GM21381 (cell line): ENCODE data around the gene TXNRD2.
"Not testable (repeated sequence)": the region's sequence is repeated elsewhere in the genome, so short reads cannot be mapped to it uniquely, and the experiment has no call there.

Source experiments
- ATAC-seq: cut with Tn5 transposase; IDR thresholded peaks from one replicate; pipeline ENCODE4 v1.9.1; 2021; ENCODE audit warnings: mild to moderate bottlenecking, moderate library complexity; ENCODE audit not compliant: unreplicated experiment

Gene TXNRD2

DNA sequence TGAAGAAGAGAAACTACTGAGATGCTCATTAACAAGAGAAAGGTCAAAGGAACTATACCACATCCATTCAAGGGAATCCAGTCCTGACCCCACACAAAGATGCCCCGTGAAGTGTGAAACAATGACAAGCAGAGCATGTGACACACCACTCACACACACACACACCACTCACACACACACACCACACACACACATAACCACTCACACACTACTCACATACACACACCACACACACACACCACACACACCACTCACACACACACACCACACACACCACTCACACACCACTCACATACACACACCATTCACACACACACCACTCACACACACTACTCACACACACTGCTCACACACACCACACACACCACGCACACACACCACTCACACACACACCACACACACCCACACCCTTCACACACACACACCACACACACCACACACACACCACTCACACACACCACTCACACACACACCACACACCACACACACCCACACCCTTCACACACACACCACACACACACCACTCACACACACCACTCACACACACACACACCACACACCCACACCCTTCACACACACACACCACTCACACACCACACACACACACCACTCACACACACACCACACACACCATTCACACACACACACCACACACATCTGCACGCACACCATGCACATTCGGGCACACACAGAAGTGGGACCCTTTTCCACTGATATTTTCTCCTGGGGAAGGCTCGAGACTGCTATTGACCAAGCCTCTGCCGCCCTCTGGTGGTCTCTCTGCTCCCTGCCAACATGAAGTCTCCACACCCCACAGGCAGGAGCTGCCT lies 32.1 kb downstream of the TXNRD2 start:
- ATAC-seq: no peak

DNA sequence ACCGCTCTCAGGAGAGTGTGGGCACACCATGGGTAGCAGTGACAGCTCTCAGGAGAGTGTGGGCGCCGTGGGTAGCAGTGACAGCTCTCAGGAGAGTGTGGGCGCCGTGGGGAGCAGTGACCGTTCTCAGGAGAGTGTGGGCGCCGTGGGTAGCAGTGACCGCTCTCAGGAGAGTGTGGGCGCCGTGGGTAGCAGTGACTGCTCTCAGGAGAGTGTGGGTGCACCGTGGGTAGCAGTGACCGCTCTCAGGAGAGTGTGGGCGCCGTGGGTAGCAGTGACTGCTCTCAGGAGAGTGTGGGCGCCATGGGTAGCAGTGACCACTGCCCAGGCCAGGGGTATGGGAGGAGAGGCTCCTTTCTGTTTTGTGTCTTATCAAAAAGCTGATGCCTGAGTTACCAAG lies 33.7 kb downstream of the TXNRD2 start:
- ATAC-seq: not testable (repeated sequence)

DNA sequence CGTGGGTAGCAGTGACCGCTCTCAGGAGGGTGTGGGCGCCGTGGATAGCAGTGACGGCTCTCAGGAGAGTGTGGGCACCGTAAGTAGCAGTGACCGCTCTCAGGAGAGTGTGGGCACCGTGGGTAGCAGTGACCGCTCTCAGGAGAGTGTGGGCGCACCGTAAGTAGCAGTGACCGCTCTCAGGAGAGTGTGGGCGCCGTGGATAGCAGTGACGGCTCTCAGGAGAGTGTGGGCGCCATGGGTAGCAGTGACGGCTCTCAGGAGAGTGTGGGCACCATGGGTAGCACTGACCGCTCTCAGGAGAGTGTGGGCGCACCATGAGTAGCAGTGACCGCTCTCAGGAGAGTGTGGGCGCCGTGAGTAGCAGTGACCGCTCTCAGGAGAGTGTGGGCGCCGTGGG lies 34.8 kb downstream of the TXNRD2 start:
- ATAC-seq: not testable (repeated sequence)

DNA sequence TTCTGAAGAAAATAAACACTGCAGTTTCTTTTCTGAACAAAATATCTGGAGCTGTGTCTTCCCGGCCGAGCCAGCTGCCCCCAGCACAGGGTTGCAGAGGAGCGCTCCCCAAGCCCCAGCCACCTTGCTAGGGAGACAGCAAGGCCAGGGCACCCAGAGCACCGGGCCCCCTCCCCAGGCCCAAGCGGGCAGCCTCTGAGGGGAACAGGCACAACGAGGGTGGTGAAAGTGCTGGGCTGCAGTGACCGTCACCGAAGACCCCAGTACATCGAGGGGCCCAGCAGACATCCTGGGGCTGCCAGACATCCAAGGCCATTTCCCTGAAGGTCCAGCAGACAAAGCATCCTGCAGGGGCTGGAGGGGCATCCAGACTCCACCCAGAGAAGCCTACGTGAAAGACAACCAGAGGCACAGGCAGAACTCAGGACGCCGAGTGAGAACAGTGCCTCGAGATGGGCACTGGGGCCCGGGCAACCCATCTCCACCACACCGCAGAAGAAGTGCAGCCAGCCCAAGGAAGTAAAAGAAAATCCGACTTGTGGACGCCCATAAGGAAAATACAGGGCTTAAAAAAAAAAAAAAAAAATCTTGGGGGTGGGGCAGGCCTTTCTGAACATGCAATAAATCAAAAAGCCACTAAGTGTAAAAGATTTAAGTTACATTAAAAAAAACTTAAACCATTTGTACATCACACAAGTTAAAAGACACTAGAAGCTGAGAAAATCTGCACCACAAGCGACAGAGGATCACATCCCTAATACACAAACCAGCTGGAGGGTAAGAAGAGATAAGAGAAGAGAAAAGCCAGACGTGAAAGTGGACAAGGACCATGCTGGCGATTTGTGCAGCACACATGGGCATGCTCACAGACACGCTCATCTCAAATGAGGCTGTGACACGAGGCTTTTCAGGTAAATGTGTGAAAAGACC lies 36.0 kb downstream of the TXNRD2 start:
- ATAC-seq: no peak

DNA sequence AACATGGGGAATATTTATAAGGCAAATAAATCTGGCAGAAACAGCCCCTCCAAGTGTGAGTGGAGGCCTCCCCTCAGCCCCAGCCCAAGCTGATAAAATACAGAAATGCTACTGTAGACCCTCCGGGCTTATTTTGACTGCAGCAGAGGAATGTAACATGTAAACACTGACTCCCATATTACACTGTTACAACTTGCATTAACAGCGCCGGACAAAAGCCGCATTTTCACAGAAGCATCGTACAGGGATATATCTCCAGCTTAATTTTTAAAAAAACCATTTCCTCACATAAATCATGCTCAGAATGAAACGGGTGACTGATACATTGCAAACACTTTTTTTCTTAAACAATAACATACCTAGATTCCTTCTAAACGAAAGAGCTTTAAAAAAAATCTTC lies 36.7 kb downstream of the TXNRD2 start:
- no peak for ATAC-seq

DNA sequence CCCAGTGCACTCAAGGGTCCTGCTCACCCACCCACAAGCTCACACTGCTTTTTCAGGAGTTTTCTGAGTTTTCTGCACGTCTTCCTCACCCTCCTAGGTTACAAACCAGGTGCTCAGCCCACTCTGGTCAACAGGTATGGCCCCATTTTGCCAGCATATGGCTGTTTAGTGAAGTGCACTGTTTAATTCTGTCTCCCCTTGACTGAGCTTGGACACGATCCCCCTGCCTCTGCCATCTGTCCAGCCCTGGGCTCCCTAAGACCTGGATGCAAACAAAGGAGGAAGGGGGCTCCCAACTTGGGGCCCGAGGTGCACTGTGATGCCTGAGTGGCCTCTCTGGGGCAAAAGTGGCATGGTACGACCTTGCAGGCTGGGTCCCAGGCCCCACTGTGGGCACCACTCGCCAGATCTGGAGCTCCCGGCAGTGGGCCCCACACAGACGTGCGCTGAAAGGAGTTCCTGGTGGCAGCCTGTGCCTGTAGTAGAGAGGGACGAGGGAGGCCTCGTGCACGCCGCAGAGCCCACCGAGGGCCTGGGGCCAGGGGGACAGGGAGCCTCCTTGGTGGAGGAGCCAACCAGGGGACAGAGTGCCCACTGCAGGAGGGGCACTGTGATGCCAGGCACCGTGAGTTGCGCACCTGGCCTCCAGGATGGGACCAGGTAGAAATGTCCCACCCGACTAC lies 37.3 kb downstream of the TXNRD2 start:
- no peak for ATAC-seq

DNA sequence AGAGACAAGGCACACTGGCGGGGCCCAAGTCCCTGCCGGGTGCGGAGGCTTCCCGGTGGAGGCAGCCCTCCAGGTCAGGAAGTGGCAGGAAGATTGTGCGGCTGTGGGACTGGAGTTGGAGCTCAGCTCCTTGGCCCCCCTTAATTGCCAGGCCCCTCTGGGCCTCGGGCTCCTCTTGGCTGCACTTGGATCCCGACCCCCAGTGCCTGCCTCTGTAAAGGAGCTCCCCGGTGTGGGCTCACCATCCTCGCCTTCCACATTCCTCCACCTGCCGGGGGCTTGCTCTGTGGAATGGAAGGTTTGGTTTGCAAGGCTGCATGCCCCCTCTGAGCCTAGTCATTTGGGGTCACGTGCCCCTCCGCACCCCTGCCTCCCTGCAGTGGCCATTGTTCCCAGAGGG lies 38.1 kb downstream of the TXNRD2 start:
- ATAC-seq: no peak

DNA sequence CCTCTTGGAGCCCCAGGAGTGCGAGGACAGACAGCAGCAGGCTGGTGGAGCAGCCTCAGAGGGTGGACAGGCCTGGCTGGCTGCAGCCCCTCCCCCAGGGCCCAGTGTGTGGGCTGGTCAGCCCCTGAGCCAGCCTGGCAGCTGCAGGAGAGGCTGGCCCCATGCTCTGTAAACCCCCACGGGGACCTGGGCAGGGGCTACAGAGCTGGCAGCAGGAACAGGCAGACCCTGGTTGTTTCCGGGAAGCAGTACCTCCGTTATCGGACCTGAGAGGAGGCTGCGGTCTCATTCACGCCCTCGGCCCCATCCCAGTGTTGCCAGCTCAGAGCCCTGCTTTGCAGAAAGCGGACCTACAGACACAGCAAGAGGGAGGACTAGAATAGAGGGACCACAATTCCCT lies 38.6 kb downstream of the TXNRD2 start:
- ATAC-seq: no peak

DNA sequence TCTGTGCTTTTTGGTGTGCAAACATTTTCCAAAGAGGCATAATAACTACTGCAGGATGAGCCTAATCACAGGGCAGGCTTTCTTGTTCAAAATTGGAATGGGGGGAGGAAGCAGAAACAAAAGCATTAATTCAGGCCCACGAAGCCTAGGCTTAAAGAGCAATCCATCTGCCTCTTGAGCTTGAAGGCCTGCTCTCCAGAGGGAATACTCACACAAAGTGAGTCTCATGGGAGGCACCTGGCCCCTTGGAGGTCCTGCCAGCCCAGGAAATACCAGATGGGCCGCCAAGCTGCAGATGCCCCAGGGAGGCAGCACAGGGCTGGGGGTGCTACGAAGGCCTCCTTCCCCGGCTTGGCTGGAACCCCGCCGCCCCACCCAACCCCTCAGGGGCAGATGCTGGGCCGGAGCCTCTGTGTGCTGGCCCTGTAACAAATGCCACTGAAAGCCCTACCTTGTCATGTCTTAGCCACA lies 39.3 kb downstream of the TXNRD2 start:
- no peak for ATAC-seq

DNA sequence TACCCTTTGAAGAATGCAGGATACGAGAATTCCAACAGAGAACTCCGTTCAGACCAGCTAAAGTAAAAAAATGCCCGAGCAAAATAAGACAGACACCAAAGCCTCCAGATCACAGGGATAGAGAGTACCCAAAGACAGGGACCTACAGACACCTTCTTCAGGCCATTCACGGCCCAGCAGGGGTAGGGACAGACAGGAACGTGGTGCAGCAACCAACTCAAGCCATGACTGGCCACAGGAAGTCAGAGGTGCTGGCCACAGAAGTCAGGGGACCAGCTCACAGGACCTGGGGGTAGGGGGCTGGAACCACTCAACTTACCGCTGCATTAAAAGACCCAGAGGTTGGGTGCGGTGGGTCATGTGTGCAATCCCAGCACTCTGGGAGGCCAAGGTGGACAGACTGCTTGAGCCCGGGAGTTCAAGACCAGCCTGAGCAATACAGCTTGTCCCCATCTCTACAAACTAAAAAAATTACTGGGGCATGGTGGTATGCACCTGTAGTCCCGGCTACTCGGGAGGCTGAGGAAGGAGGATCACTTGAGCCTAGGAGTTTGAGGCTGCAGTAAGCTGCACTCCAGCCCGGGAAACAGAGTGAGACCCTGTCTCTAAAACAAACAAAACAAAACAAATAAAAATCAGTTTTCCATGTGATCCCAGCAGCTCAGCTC lies 39.9 kb downstream of the TXNRD2 start:
- ATAC-seq: no peak

DNA sequence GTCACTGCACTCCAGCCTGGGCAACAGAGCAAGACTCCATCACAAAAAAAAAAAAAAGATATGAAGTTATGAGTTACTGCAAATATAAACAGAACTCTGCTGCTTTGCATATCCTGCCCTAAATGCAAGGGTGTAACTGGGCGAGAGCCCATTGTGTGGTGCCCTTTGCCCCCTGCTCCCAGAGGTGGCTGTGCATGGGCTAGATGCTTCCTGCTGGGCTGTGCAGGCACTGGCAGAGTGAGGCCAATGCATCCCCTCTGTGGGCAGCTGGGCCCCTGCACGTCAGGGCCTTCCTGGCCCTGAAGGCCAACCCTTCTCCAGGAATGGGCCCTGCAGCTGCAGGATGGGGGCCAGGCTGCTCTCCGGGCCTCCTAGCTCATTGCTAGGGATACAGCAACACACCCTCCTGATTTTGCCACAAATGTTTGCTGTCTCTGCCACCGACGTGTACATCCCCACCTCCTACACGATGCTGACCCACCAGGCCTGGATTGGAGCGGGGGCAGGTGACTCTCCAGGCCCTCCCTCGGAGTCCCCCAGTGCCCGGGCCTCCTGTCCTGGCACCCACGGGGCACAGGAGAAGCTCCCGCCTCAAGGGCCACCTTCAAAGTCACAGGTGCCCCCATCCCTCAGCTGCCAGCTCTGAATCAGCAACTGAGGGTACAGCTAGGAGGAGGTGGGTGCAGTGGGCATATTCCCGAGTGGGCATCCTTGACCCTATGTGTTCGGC lies 40.7 kb downstream of the TXNRD2 start:
- no peak for ATAC-seq

DNA sequence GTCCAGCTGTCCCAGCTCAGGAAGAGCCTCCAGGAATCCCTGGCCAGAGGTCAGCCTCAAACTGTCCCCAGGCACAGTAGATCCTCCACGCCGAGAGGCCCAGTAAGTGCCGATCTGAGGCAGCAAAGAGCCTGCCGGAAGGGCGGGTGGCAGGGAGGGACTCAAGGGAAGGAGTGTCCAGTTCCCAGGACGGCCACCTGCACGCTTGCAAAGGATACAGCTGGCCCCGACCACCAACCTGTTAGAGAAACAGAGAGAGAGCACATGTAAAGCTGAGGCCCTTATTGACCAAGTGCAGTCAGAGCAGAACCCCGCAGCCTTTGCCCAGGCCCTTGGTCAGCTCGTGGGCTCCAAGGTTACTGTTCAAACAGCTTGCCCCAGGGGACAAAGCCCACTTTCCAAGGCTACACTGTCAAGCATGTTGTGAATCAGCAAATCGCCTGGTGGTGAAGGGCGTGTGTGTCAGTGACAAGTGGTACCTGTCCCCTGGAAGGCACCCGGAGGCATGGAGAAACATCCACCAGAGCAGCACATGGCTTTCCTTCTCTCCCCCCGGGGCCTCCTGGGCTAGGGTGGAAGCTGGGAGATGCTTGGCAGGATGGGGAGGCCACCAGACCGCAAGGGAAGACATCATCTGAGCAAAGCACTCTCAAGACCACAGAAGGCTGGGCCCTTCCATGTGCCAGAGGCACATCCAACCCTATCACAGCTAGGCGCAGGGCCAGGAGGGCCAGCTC lies 42.6 kb downstream of the TXNRD2 start:
- no peak for ATAC-seq

DNA sequence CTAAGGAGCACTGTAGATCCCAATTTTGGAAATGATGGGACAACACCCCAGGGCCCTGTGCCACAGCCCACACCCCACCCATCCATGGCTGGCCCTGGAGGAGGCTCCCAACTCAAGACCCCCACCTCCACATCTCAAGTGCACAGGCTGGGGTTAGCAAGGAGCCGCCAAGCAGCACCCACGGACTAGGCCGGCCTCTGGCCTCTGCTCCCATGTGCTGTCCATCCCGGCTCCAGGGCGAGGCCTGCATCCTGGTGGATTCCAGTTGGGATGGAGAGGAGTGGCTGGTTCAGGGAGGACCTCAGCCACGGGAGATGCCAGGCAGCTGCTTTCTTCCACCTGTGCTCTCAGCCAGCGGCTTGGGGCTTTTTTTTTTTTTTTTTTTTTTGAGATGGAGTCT lies 43.5 kb downstream of the TXNRD2 start:
- no peak for ATAC-seq

DNA sequence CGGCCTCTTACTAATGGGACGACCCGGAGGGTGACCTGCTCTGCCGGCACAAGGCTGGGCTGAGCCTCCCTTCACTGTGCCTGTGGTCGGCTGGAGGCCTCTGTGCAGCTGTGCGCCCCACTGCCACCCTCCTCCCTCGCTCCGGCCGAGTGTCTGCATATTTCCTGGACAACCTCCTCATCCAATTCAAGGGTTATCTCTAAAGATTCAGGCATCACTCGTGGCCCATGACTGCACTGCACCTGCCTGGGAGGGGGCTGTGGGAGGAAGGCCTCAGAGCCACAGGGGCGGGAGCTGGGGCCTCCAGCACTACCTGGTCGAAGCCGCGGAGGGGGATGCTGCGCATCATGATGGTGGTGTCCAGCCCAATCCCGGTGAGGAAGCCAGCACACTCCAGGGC lies 43.9 kb downstream of the TXNRD2 start:
- ATAC-seq: no peak

DNA sequence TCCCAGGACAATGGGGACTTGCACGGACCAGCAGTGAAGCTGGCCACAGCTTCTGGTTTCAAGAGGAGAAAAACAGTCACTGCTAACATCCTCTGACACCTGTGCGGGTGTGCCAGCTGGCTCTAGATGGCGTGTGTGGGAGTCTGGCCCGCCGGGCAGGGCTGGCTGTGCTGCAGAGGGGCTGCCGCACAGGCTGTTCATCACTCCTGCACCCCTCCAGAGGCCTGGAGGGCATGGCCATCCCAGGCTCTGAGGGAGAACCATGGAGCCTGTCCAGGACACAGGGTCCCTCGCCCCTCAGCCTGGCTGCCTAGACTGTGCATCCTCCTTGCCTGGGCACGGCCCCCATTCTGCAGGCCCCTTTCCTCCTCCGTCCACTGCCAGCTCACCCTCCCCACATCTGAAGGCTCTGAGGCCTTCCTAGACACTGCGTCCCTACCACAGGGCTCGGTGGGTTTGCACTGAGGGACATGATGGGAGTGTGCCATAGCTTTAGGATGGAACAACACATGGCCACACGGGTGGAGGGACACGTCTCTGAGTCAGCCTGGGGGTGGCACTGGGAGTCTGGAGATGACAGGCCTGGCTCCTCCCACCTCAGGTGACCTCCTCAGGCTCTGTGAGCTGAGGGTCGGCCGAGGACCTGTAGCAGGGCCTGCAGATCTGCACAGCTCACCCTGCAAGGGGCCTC lies 44.8 kb downstream of the TXNRD2 start:
- no peak for ATAC-seq

DNA sequence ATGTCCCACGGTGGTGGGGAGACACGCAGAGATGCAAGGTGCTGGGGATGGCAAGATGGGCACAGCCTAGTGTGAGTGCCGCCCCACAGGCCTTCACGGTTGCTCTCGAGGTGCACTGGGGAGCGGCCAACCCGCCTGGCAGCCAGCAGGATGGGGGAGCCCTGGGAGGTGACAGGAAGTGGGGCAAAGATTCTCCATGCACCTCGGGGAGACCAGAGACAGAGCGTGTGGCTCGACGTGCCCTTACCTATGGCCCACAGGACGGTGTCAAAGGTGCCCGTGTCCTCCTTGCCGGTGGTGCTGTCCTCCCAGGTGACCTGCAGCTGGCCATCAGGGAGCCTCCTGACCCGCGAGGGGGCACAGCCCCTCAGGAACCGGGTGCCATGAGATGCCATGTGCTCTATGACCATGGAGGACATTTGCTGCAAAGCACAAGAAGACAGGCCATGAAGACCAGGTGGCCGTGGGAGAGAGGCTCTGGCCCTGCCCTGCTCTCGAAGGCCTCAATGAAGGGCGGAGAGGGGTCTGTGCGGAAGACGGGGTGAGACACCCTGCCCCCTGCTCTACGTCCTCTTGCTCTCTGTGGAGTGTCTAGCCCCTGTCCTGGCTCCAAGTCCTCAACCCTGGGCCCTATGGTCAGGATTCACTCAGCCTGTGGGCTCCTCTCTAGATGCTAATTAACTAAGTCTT lies 46.3 kb downstream of the TXNRD2 start:
- no peak for ATAC-seq

DNA sequence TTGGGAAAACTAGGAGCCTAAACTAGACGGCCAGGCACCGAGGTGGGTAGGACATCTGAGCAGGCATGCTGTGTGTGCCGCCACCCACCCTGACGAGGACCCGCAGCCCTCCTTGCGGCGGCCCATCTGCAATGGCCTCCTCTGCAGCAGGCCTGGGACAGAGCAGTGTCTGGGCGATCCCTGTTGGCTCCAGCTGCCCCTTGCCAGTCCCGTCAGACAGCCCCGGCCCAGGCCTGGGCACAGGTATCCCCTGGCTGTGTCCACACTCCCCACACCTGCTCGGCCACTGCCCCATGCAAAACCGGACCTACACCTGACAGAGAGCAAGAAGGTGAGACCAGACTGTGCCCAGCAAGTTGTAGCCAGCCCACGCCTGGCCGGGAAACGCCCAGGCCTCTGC lies 48.3 kb downstream of the TXNRD2 start:
- no peak for ATAC-seq

DNA sequence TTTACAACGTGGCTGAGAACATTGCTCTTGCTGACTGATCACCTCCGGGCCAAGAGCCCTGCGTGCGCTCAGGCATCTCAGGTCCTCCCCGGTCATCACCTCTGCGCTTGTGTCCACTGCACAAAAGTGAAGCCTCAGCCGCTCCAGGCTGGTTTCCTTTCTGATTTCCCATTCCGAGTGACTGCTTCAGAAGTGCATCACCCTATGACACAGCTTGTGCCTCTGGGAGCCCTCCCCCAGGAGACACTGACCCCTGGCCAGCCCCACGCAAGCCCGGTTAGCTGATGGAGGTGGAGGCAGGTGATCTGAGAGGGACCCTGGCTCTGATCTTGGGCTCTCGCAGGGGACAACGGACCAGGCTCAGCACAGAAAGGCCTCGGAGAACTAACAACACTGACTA lies 48.7 kb downstream of the TXNRD2 start:
- no peak for ATAC-seq
